GM06990 (cell line): ENCODE measurements around the gene HS3ST3A1.

Source experiments
- DNase-seq: peaks from one replicate; pipeline ENCODE4 v3.0.0-alpha.2; 2011; ENCODE audit not compliant: insufficient read length; ENCODE audit errors: extremely low read depth
- H3K27me3 ChIP-seq: replicated peaks from 2 replicates; pipeline ENCODE4 v1.6.0; 2011; ENCODE audit warnings: low read length; ENCODE audit not compliant: control insufficient read depth, insufficient read depth
- H3K36me3 ChIP-seq: 2 replicates; pipeline ENCODE4 v1.5.1; 2011; ENCODE audit warnings: low read length; ENCODE audit not compliant: control insufficient read depth, insufficient read depth
- H3K4me3 ChIP-seq: replicated peaks from 2 replicates; pipeline ENCODE4 v1.5.1; 2011; ENCODE audit warnings: low read depth, mild to moderate bottlenecking, control low read depth, low read length
- CTCF ChIP-seq: IDR thresholded peaks from 2 replicates; pipeline ENCODE4 v1.5.1; 2011; ENCODE audit warnings: low read length, control low read depth, mild to moderate bottlenecking, inconsistent platforms; ENCODE audit not compliant: insufficient read depth, poor library complexity, severe bottlenecking

The HS3ST3A1 gene

DNA sequence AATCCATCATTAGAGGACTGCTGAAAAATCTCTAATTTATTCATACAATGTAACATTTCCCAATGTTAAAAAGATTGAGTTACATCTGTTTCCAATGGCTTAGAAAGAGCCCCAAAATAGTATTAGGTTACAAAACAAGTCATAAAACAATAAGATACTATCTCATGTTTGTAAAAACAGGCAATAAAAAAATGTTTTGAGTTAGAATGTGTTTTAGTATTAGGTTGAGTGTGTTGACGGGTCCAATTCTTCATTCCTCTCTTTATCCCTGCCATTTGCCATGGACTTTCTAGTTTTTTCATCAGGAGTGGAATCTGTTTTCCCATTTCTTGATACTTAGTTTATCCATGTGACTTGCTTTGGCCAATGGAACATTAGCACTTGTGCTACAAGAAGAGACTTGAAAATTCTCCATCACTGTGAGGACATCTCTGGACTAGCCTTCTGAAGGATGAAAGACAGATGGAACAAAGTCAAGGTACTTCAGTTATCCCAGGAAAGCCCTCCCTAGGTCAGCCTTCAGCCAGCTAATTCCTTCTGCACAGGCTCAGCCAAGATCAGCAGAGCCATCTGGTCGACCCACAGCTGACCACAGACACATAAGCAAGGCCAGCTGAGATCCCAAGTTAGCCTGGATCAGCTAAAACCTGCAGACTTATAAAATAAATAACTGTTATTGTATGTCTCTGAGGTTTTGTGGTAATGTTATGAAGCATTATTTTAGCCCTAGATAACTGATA, 83.3 kb downstream of the HS3ST3A1 start:
- no peak for TF ChIP-seq CTCF
- Histone ChIP-seq H3K36me3 (no peaks in the 10 kb centered on the region), H3K27me3 (no peaks in the 10 kb centered on the region), H3K4me3 (no peak overlapping the region)
- DNase-seq: no peak

DNA sequence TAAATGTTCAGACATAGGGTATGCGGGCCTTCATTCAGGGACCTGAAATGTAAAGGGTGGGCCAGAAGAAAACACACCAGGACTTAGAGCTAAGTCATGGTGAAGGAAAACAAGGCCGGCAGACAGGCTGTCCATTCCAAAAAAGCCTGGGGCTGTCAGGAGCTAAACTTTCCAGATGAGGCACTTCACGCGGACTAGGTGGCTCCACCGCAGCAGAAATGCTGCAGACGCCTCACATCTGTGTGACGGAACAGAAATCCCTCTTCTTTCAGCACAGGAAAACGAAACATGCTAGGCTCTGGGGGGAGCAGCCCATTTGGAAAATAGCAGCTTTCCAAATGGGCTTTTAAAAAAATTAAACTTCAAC, 88.7 kb downstream of the HS3ST3A1 start:
- no peaks in the 10 kb centered on the region for H3K36me3 ChIP-seq
- no peak for DNase-seq
- H3K4me3 ChIP-seq: no peak overlapping the region
- H3K27me3 ChIP-seq: no peaks in the 10 kb centered on the region
- no peak for TF ChIP-seq CTCF

DNA sequence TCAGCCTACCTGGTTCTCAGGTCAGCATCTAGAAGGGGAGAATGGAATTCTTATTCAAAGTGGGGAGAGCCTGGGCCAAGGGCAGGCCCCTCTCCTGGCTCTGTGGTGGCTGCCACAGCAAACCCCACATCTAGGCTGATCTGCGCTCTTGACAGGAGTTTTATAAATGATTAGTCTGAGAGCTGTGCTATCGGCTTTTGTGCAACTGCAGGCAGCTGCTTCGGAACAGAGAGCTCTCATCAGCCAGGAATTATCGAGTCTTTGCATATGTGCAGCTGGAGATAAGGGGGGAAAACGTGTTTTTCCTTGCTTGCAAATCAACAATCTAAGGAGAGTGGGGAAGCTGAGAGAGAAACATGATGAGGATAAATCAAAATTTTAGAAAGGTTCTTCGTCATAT, 91.7 kb downstream of the HS3ST3A1 start:
- no peak for TF ChIP-seq CTCF
- H3K27me3 ChIP-seq: no peaks in the 10 kb centered on the region
- H3K4me3 ChIP-seq: no peak overlapping the region
- no peaks in the 10 kb centered on the region for H3K36me3 ChIP-seq
- DNase-seq: no peak

- Histone ChIP-seq H3K4me3 (no peak overlapping the region), H3K36me3 (no peaks in the 10 kb centered on the region), H3K27me3 (no peaks in the 10 kb centered on the region)
- DNase-seq: no peak
- TF ChIP-seq CTCF: no peak
These were observed 92.2 kb downstream of the HS3ST3A1 start for GRCh38 chr17:13509527-13509926.

GRCh38 chr17:13508896-13509295, 92.8 kb downstream of the HS3ST3A1 start:
- Histone ChIP-seq H3K4me3 (no peak overlapping the region), H3K27me3 (no peaks in the 10 kb centered on the region), H3K36me3 (no peaks in the 10 kb centered on the region)
- no peak for DNase-seq
- no peak for TF ChIP-seq CTCF

DNA sequence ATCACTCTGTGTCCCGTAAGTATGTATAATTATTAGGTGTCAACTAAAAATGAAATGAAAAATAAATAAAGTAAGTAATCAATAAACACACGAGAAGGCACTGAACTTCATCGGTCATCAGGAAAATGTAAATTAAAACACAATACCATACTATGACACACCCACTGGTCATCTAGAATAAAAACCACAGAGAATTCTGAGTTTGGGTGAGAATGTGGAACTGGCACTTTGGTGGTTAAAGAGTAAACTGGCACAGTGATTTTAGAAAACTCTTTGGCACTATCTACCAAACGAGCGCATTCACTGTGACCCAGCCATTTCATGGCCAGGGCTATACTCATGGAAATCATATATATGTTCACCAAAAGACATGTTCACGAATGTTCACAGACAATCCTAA, 98.2 kb downstream of the HS3ST3A1 start:
- no peaks in the 10 kb centered on the region for H3K36me3 ChIP-seq
- TF ChIP-seq CTCF: no peak
- no peak overlapping the region for H3K4me3 ChIP-seq
- no peaks in the 10 kb centered on the region for H3K27me3 ChIP-seq
- no peak for DNase-seq
